HepG2 (cell line): Measurements from ENCODE around the gene TCF3. TPM values are rescaled to one million over a fixed set of nuclear protein-coding genes. Genes with fewer than 3 reads are reported as not detected.
A peak's percentile ranks its signal among the peaks of the same experiment; 100 is the strongest.

ENCODE experiments used
- CENPBD1 ChIP-seq: sonication (generic); formaldehyde crosslinking; IDR thresholded peaks from 2 replicates; pipeline ENCODE4 v1.8.0; 2022; ENCODE audit warnings: missing genetic modification reagents, low read depth, mild to moderate bottlenecking, borderline replicate concordance
- DBP ChIP-seq: sonication (generic); formaldehyde crosslinking; IDR thresholded peaks from 2 replicates; pipeline ENCODE4 v1.4.0; 2020; ENCODE audit warnings: missing genetic modification reagents; ENCODE audit errors: not compliant biosample characterization
- EHMT2 ChIP-seq: fragments of 200-600 bp; sonication (generic); IDR thresholded peaks from 2 replicates; pipeline ENCODE4 v1.7.0; 2017; ENCODE audit warnings: antibody characterized with exemption, low read depth, low read length, borderline replicate concordance
- ETV5 ChIP-seq: IDR thresholded peaks from 2 replicates; pipeline ENCODE4 v1.6.1; 2018; ENCODE audit warnings: missing biosample characterization, missing genetic modification reagents, inconsistent platforms, borderline replicate concordance
- HMG20B ChIP-seq: conservative IDR thresholded peaks from 2 replicates; pipeline ENCODE4 v1.6.1; 2016; ENCODE audit warnings: missing genetic modification reagents, missing compliant biosample characterization
- JUN ChIP-seq: sonication (generic); formaldehyde crosslinking; IDR thresholded peaks from 2 replicates; pipeline ENCODE4 v1.4.0; 2020; ENCODE audit warnings: mild to moderate bottlenecking, missing genetic modification reagents
- MLX ChIP-seq: IDR thresholded peaks from 2 replicates; pipeline ENCODE4 v1.6.1; 2016
- MXD1 ChIP-seq: sonication (generic); formaldehyde crosslinking; IDR thresholded peaks from 2 replicates; pipeline ENCODE4 v1.4.0; 2020; ENCODE audit warnings: mild to moderate bottlenecking, missing genetic modification reagents
- MXD4 ChIP-seq: IDR thresholded peaks from 2 replicates; pipeline ENCODE4 v1.6.1; 2016; ENCODE audit warnings: mild to moderate bottlenecking, missing biosample characterization, missing genetic modification reagents
- PHF21A ChIP-seq: sonication (generic); formaldehyde crosslinking; IDR thresholded peaks from 2 replicates; pipeline ENCODE4 v1.5.0; 2020; ENCODE audit warnings: mild to moderate bottlenecking, missing genetic modification reagents
- REPIN1 ChIP-seq: sonication (generic); formaldehyde crosslinking; IDR thresholded peaks from 2 replicates; pipeline ENCODE4 v1.8.0; 2022; ENCODE audit warnings: missing genetic modification reagents, low read depth, mild to moderate bottlenecking, borderline replicate concordance
- ZNF335 ChIP-seq: sonication (generic); formaldehyde crosslinking; IDR thresholded peaks from 2 replicates; pipeline ENCODE4 v1.4.0; 2020; ENCODE audit warnings: missing genetic modification reagents
- ZNF407 ChIP-seq: sonication (generic); formaldehyde crosslinking; IDR thresholded peaks from one replicate; pipeline ENCODE4 v1.5.1; 2020; ENCODE audit warnings: mild to moderate bottlenecking, missing genetic modification reagents; ENCODE audit errors: not compliant biosample characterization
- ZNF501 ChIP-seq: sonication (generic); formaldehyde crosslinking; IDR thresholded peaks from 2 replicates; pipeline ENCODE4 v1.5.1; 2020; ENCODE audit warnings: mild to moderate bottlenecking, moderate library complexity, missing genetic modification reagents
- ZNF546 ChIP-seq: sonication (generic); formaldehyde crosslinking; conservative IDR thresholded peaks from 2 replicates; pipeline ENCODE4 v1.8.1; 2023; ENCODE audit warnings: mild to moderate bottlenecking, missing genetic modification reagents
- ZNF704 ChIP-seq: sonication (generic); formaldehyde crosslinking; IDR thresholded peaks from 2 replicates; pipeline ENCODE4 v1.8.1; 2023; ENCODE audit warnings: mild to moderate bottlenecking, inconsistent platforms, moderate library complexity, missing genetic modification reagents, borderline replicate concordance
- polyA plus RNA-seq, 8 experiments: library from polyadenylated mRNA; depleted of rRNA in 3 of 8; stranded (reverse) in 7 of 8; unstranded in 1 of 8; fragments of >200 nt; fragmentation: Illumina TruSeq in 4 of 8; extraction: Trizol in 4 of 8; gene quantifications; 2 replicates each; pipeline versions ENCODE4 v1.2.1 to v1.2.3, GENCODE V29; 2011 to 2016; ENCODE audit warnings: low read depth in 4 of 8, missing spikeins in 1 of 8, mixed read lengths in 1 of 8; ENCODE audit not compliant: insufficient read depth in 1 of 8
- total RNA-seq, 5 experiments: library from RNA; depleted of rRNA; stranded (reverse); fragments of >200 nt; fragmentation: Illumina TruSeq; extraction: Trizol; gene quantifications; 2 replicates each; pipeline ENCODE4 v1.2.3, GENCODE V29; 2016; ENCODE audit warnings: low read depth in 1 of 5

Gene TCF3
- total and polyA plus RNA-seq, 2 of the 13 experiments (the other 11 are each of a cell fraction or from before 2014, with no cell fraction given): 51.4 to 53.2 TPM

- TF ChIP-seq ZNF407 (CRISPR knock-in tag): peak; percentile 40
- peak; percentile 63; the same call in 1 of the 2 replicates for TF ChIP-seq REPIN1 (CRISPR knock-in tag)
- no peak; the same call in 1 of the 2 replicates for TF ChIP-seq ETV5
- TF ChIP-seq MXD1 (CRISPR knock-in tag): peak; percentile 85; the same call in 1 of the 2 replicates
- peak; percentile 68; the same call in 1 of the 2 replicates for TF ChIP-seq PHF21A
- TF ChIP-seq CENPBD1 (CRISPR knock-in tag): no peak
- TF ChIP-seq DBP (CRISPR knock-in tag): no peak
- TF ChIP-seq ZNF501 (CRISPR knock-in tag): peak; percentile 46; the same call in 1 of the 2 replicates
- TF ChIP-seq ZNF335: peak; percentile 62; the same call in 1 of the 2 replicates
- TF ChIP-seq ZNF546 (CRISPR knock-in tag): no peak
- no peak for TF ChIP-seq MLX (CRISPR knock-in tag)
- TF ChIP-seq HMG20B (CRISPR knock-in tag): no peak
- TF ChIP-seq ZNF704 (CRISPR knock-in tag): no peak
- peak; percentile 78 for TF ChIP-seq MXD4 (CRISPR knock-in tag)
- no peak for TF ChIP-seq JUN (CRISPR knock-in tag)
- no peak for TF ChIP-seq EHMT2
Observed at GRCh38 chr19:1605236-1606137, 46.9 kb downstream of the TCF3 start, which contains the start of gene UQCR11 (continued).
